Putamen (tissue), 1 donor: Measurements from ENCODE around the gene VCL.
"Not testable (repeated sequence)": the region's sequence is repeated elsewhere in the genome, so short reads cannot be mapped to it uniquely, and the experiment has no call there.

Experiments used
- DNase-seq: peaks from one replicate; pipeline ENCODE4 v3.0.0-alpha.2; 2016; ENCODE audit warnings: low spot score

Gene VCL

DNA sequence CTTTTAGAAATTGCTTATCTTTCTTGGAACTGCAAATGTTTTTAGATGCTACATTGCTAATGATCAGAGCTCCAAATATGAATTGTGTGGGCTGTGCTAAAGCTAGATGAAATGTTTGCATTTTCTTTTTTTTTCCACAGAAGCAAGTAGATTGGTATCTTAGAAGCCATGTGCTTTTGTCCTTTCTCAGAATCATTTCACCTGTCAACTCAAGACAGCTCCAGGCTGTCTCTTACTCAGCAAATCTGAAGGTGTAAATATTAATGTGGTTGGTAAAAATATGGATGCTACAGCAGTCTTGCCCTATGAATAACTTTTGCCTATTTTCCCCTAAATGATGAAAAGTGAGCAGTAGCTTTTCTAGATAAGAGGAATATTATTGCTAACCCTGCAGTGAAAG is 111.5 kb downstream of the VCL start:
- peak; percentile 55 for DNase-seq

GRCh38 chr10:74110120-74110519 is 112.2 kb downstream of the VCL start:
- DNase-seq: no peak

GRCh38 chr10:74111799-74112198 is 113.9 kb downstream of the VCL start:
- DNase-seq: no peak

DNA sequence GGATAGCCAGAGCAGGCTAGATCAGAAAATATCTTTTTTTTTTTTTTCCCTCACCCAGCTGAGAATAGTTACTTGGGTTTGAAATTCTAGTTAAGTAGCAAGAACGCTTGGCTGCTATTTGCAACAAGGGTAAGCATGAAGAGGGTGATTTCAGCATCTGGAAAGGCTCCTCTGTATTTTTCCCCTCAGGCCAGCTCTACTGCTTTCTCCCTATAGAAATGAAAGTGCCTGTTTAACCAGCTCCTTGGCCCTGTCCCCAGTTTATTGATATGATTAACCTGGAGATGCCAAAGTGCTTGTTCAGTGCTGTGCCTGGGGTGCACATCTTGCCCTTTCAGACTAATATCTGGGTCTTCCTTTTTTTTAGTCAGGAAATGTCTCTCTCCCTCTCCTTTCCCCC is 115.6 kb downstream of the VCL start:
- DNase-seq: no peak

GRCh38 chr10:74114041-74114448 is 116.1 kb downstream of the VCL start:
- peak; percentile 52 for DNase-seq

DNA sequence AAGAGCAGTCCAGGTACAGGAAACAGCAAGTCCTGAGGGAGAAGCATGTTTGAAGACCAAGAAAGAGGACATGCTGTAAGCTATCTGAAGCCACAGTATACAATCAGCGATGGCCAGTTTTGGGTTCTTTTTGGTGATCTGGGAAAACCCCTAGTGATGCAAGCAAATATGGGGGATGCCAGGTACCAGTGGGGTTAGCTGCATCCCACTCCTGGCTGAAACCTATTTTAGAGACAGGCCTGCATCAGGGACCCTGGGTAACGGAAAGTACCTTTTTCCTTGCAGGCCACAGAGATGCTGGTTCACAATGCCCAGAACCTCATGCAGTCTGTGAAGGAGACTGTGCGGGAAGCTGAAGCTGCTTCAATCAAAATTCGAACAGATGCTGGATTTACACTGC is 119.8 kb downstream of the VCL start:
- DNase-seq: no peak

DNA sequence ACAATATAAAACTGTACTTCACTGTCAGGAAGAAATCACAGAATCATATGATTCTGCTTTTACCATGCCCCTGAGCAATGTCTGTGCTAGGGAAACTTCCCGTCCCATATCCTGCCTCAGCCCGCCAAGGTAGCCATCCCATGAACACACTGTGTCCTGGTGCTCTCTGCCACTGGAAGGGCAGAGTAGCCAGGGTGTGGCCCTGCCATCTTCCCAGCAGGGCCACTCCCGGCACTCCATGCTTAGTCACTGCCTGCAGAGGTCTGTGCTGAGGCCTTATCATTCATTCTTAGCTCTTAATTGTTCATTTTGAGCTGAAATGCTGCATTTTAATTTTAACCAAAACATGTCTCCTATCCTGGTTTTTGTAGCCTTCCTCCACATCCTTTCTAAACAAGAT is 120.9 kb downstream of the VCL start:
- no peak for DNase-seq

DNA sequence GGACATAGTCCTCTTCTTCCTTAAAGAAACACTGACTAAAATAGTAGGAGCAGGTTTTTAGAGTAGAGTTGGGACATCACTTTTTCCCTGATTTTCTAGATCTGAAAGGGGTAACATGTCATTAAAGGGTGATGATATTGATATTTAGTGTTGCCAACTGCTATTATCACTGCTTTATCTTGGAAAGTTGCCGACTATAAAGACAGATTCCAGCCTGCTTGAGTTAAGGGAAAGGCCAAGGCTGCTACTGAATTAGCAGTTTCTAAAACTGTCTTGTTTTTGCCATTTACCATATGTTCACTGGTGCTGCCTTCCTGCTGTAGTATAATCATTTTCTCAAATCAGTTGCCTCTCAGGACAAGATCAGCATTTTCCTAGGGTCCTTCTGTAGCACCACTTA is 123.0 kb downstream of the VCL start:
- DNase-seq: no peak

DNA sequence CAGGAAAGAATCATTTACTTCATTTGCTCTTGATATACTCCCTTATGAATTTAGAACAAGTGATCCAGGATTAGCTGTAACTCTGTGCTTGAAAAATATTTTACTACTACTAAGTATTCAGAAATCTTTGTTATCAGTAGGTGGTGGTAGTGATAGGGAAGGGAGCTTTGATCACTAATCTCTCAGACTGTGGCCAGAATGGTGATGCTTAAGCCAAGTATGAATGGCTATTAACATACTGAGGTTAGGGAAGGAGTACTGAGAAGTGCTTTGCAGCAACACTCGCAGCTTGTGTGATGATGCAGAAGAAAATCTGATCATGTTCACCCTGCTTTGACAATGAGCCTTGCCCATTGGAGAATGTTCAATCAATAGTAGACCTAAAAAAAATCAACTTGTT is 123.5 kb downstream of the VCL start:
- no peak for DNase-seq

- DNase-seq: no peak
Measured at GRCh38 chr10:74122060-74122459, 124.1 kb downstream of the VCL start.

DNA sequence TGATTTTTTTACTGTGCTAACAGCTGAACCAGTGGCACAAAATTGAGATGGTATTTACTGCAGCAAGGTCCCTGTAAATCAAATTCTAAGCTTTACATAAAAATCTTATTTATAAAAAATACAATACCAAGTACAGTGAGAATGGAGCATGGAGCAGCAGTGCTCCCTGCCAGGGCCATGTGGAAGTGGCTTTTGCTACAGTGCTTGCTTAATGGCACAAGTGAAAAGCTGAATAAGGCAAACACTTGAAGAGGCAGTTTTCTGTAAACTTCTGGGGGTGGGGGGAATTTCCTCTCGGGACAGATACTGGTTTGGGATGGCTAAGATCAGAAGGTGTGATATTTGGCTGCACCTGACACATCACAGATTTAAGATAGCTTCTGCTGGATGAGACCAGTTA is 125.2 kb downstream of the VCL start:
- DNase-seq: no peak

DNA sequence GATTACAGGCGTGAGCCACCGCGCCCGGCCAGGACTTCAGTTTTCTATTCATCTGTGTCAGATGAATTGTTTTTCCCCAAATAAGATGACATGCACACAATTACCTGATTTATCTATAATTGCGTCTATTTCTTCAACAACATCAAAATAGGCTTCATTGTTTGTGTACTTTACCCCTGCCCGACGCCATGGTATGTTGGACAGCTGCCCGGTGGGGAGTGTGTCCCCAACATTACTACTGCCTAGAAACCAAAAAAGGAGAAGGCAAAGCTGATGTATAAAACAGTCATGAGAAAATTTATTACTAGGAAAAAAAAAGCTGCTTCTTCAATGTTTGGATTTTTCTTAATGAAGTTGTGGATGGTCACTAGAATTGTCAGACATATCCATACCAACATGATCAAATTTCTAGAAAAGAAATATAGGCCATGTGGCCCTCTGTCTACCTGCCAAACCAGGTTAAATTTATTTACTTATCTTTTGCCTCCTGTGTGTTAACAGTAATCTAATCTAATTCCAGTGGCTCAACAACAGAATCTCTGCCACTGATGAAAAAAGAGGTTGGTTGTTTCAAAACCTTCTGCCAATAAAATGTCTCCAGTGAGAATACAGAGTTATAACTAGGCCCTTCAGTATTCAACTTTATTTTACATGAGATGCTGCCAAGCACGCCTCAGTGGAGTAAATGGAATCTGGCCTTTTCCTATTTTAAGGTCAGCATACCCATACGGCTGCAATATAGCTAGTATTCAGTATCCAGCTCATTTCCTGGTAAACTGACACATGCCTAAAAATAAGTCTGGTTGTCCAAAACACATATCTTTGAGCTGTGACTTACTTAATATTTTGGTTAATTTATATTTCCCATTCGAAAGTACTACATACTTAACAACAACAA is 136.3 kb downstream of the VCL start:
- no peak for DNase-seq

- DNase-seq: no peak
Measured at GRCh38 chr10:74135452-74135851, 137.5 kb downstream of the VCL start.

DNA sequence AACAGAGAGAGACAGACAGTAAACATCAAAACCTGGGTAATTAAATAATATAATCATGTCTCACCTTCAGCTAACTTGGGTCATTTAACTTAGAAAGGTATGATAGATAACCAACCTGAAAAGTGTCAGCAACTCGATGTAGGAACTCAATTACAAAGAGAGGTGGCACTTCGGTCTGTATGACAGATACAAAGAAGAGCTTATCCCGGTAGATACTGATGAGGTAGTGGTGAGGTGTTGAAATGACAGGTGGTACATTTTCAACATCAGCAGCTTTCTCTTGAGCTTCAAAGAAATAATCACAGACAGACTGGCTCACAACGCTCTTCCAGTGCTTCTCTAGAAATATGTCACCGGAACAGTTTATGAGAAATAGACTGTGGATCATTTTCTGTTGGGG is 140.1 kb downstream of the VCL start:
- DNase-seq: no peak

DNA sequence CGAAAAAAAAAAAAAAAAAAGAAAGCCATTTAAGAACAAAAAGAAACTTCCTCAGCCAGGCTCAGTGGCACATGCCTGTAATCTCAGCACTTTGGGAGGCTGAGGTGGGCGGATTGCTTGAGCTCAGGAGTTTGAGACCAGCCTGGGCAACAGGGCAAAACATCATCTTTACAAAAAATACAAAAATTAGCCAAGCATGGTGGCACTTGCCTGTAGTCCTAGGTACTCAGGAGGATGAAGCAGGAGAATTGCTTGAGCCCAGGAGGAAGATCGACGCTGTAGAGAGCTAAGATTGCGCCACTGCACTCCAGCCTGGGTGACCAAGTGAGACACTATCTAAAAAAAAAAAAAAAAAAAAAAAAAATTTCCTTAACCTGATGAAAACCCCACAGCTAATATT is 140.7 kb downstream of the VCL start:
- not testable (repeated sequence) for DNase-seq

DNA sequence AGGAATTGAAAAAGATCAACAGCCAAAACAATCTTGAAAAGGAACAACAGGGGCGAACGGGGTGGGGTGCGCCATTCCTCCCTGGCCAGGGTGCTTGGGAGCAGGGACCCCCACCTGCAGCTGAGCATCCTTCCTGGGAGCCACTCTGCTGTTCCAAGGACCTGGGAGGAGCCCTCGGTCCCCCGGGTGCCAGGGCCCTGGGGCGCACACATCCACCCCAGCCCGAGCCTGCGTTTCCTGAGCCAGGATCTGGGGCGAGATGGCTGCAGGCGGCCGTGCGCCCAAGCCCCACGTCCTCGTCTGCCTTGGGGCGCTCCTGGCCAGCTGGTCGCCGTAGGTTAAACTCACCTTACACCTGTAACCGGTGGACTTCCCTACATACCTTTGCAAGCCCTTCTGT is 142.1 kb downstream of the VCL start:
- DNase-seq: no peak

- no peak for DNase-seq
Measured at GRCh38 chr10:74140553-74140952, 142.6 kb downstream of the VCL start.

DNA sequence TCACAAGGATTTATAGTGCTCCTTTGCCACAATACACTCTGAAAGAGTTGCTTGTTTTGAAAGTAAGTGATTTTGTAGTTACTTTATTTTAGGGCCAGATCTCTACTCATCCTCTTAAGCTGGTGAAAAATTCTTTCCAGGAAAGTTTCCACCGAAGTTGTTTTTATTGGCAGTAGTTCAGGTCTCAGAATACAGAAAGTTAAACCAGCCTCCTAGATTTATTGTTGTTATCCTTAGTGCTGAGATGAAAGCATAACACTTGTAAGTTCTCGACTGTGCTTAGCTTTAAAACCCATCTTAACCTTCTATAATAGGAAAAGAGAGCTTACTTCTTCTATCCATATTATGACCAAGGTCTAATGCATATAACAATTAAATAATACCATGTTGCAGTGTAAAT is 147.2 kb downstream of the VCL start:
- no peak for DNase-seq

GRCh38 chr10:74146980-74147379 is 149.1 kb downstream of the VCL start:
- not testable (repeated sequence) for DNase-seq

GRCh38 chr10:74150204-74150989 is 152.5 kb downstream of the VCL start, which contains the start of gene AP3M1:
Gene AP3M1 (minus strand): TSS chr10:74150828. CDS start chr10:74138379, 12,449 bp downstream.
- no peak for DNase-seq

DNA sequence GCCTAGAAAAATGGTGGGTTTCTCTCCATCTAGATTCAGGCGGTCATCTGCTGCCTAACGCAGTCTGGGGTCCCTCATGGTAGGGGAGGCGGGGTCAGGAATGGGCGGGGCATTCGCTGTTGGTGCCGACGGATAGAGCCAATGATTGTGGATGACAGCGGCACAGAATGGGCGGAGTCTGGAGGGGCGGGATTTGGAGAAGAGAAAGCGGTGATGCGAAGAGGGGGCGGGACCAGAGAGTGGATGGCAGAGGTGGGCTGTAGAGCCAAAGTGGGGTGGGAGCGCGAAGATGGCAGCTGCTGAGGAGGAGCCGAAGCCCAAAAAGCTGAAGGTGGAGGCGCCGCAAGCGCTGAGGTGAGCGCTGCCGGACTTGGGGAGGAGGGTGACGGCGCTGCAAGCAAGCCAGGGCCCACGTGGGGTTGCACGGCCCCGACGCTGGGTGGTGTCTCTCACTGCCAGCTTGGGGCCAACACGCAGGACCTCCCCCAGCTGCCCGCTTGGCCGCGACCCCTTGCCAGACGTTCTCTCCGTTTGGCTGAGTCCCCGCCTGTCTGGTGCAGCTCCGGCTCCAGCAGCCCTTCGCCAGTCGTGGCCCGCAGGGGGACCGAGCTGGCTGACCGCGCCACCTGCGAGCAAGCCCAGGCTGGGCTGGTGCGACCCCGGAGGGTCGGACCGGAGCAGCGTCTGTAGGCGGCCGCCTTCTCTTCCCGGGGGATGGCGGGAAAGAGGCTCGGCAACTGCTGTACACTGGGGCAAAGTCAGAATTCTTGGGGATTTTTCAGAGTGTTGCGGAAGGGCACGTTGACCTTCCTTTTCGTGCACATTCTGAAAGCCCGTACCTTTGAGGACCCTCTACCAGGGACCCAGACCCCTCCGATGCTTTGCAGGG is 153.3 kb downstream of the VCL start, which contains the start of gene ADK:
ADK (plus strand) TSS at position 232 of the 889 bp plus-strand sequence; CDS start at position 290, 58 bp downstream.
- DNase-seq: peak; percentile 99
